ENCODE data around the gene USP40.

DNA sequence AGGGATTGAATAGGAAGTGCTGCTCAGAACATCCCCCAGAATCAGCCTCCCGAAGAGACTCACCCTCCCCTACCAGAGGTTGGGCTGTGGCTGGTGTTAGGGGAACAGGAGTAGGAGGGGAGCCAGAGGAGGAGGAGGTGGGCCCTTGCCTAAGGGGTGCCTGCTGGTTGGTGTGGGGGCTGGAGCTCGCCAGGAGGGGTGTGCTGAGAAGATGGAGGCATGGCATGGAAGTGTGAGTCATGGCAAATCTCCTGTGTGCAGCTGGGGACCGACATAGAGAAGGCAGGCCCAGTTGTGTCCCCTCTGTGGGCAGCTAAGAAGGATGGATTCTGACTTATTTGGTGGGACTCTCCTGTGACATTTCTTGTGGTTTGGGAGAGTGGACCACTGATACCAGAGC, 138.6 kb downstream of the USP40 start:
- no peak for TF ChIP-seq EZH2 (IDR thresholded peaks at IDR 0.05; ENCODE audit: low read length)
- TF ChIP-seq, protein P1, sequence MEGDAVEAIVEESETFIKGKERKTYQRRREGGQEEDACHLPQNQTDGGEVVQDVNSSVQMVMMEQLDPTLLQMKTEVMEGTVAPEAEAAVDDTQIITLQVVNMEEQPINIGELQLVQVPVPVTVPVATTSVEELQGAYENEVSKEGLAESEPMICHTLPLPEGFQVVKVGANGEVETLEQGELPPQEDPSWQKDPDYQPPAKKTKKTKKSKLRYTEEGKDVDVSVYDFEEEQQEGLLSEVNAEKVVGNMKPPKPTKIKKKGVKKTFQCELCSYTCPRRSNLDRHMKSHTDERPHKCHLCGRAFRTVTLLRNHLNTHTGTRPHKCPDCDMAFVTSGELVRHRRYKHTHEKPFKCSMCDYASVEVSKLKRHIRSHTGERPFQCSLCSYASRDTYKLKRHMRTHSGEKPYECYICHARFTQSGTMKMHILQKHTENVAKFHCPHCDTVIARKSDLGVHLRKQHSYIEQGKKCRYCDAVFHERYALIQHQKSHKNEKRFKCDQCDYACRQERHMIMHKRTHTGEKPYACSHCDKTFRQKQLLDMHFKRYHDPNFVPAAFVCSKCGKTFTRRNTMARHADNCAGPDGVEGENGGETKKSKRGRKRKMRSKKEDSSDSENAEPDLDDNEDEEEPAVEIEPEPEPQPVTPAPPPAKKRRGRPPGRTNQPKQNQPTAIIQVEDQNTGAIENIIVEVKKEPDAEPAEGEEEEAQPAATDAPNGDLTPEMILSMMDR (optimal IDR thresholded peaks at IDR 0.05 in 1 of 3, IDR thresholded peaks at IDR 0.05 in 1 of 3, conservative IDR thresholded peaks at IDR 0.05 in 1 of 3; ENCODE audit: extremely low read depth in 1 of 3, insufficient read depth in 2 of 3, low read length in 3 of 3), result no peak

All from keratinocyte (primary cell).